Inflammatory macrophage (primary cell): ENCODE data around the gene GOLGA8S.
"Not testable (repeated sequence)": the region's sequence is repeated elsewhere in the genome, so short reads cannot be mapped to it uniquely, and the experiment has no call there.

ENCODE experiments used
- DNase-seq, 2 donors: peaks; one replicate each; pipeline ENCODE4 v3.0.0-alpha.2; 2020 to 2022

GOLGA8S gene

DNA sequence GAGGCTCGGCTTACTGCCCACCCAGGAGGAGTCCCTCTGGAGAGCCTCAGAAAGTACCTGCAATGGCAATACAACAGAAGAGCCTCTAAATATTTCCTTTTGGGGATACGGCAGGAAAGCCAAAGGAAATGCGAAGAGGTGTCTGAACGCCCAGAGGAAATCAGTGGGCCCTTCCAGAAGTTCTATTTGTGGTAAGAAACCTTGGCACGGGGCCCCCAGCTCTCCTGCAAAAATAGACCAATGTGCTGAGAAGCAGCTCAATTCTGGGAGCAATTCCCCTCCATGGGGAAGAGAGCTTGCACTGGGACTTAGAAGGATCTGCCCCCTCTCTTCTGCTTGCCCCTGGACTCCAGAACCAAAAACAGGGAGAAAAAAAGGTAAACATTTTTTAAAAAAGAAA is 44.7 kb downstream of the GOLGA8S start:
- DNase-seq = not testable (repeated sequence)

DNA sequence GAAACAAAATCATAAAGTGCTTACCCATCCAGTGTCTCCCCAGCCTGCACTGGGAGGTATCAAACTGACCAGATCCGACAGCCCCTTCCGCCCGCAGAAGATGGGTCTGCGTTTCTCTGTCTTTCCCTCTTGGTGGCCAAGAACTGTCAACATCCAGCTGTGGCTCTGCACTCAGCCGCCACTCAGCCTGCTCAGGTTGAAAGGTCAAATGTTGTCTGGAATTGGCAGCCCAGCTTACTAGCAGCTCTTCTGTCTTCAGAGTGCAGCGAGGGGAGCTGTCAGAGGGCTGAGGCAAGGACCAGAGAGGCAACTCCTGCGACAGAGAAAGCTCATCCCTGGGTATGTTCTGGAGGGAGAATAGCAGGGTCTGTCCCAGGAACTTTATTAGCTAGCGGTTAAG is 47.1 kb downstream of the GOLGA8S start:
- DNase-seq = no peak

- no peak for DNase-seq
These were observed 47.6 kb downstream of the GOLGA8S start for GRCh38 chr15:23402140-23402539.

GRCh38 chr15:23402544-23402943 is 48.0 kb downstream of the GOLGA8S start:
- DNase-seq = no peak

- DNase-seq = no peak
These were observed 49.0 kb downstream of the GOLGA8S start for GRCh38 chr15:23403550-23403949.

- no peak for DNase-seq
These were observed 57.3 kb downstream of the GOLGA8S start for GRCh38 chr15:23411841-23412240.

- DNase-seq = not testable (repeated sequence)
These were observed 58.5 kb downstream of the GOLGA8S start for GRCh38 chr15:23412881-23413600.
